ENCODE measurements around the gene CARD6.
"Not testable (repeated sequence)": the region's sequence is repeated elsewhere in the genome, so short reads cannot be mapped to it uniquely, and the experiment has no call there.

Gene CARD6

GRCh38 chr5:40841068-40841805 is at the start of gene CARD6:
Gene CARD6 (plus strand): TSS chr5:40841367. CDS start chr5:40841383, 16 bp downstream.
- DNase-seq, result no peak

GRCh38 chr5:40791715-40792139 is 49.4 kb upstream of the CARD6 start:
- no peak for DNase-seq

GRCh38 chr5:40792691-40793090 is 48.5 kb upstream of the CARD6 start:
- DNase-seq, result not testable (repeated sequence)

GRCh38 chr5:40794340-40794739 is 46.8 kb upstream of the CARD6 start:
- not testable (repeated sequence) for DNase-seq

GRCh38 chr5:40794877-40795276 is 46.3 kb upstream of the CARD6 start:
- not testable (repeated sequence) for DNase-seq

- no peak for DNase-seq
Measured at GRCh38 chr5:40796487-40796889, 44.7 kb upstream of the CARD6 start.

GRCh38 chr5:40797273-40798011 is 43.7 kb upstream of the CARD6 start:
- peak; percentile 64 for DNase-seq

GRCh38 chr5:40798012-40798800 is 43.0 kb upstream of the CARD6 start, which contains the start of gene PRKAA1:
Gene PRKAA1 (minus strand): TSS chr5:40798374. CDS start chr5:40798189, 185 bp downstream.
- peak; percentile 84 for DNase-seq

GRCh38 chr5:40798801-40799210 is 42.4 kb upstream of the CARD6 start:
- DNase-seq, result no peak

- no peak for DNase-seq
Measured at GRCh38 chr5:40799258-40799657, 41.9 kb upstream of the CARD6 start.

GRCh38 chr5:40801771-40802562 is 39.2 kb upstream of the CARD6 start:
- no peak for DNase-seq

GRCh38 chr5:40812125-40812524 is 29.0 kb upstream of the CARD6 start:
- DNase-seq, result no peak

GRCh38 chr5:40813698-40814281 is 27.4 kb upstream of the CARD6 start:
- DNase-seq, result no peak

GRCh38 chr5:40823459-40823858 is 17.7 kb upstream of the CARD6 start:
- no peak for DNase-seq

- DNase-seq, result not testable (repeated sequence)
Measured at GRCh38 chr5:40825461-40826043, 15.6 kb upstream of the CARD6 start.

- DNase-seq, result no peak
Measured at GRCh38 chr5:40826489-40827187, 14.5 kb upstream of the CARD6 start.

- no peak for DNase-seq
Measured at GRCh38 chr5:40827188-40827977, 13.8 kb upstream of the CARD6 start.

GRCh38 chr5:40828021-40828631 is 13.0 kb upstream of the CARD6 start:
- no peak for DNase-seq
